AG08396 (cell line): ENCODE data around the gene ZNF142.

Experiments
- DNase-seq: peaks from one replicate; pipeline ENCODE4 v3.0.0; 2012; ENCODE audit warnings: low spot score, mixed read lengths

ZNF142 gene

GRCh38 chr2:218648088-218648786 lies 11.2 kb downstream of the ZNF142 start:
- DNase-seq = peak; percentile 66

GRCh38 chr2:218645126-218645525 lies 14.3 kb downstream of the ZNF142 start:
- peak; percentile 27 for DNase-seq

DNA sequence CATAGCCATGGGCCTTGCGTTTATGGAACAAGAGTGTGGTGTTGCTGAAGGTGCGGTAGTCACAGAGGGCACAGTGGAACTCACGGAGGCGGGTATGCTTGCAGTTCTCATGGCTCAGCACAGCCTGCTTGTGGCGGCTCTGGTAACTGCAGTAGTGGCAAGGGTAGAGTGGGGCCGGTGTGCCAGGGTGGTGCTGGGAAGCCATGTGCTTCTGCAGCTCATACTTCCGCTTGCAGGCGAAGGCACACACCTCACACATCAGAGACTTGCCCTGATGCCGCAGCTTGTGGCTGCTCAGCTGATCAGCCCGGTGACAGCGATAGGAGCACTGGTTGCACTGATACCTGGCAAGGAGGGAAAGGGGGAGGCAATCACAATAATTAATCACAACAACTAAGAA lies 14.7 kb downstream of the ZNF142 start:
- no peak for DNase-seq

DNA sequence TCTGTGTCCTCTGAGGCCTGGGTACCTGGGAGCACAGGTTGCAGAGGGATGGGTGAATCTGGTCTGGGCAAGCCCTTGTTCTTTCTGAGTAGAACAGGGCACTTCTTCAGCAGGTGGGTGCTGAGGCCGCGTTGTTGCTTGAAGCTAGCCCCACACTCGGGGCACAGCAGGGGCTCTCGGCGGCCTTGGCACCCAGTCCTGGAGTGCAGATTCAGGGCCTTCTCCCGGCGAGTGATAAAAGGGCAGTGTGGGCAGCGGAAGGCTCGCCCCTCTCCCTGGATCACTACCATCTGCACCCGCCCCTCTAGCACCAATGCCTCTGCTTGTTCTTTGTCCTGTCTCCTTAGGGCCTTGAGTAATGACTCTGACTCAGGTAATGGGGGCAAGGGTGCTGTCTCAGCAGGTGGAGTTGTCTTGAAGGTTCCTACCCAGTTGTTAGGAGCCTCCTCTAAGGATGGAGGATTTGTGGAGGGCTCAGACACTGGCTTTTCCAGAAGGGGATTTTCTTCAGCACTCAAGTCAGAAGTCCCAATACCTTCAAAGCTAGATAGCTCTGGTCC lies 15.6 kb downstream of the ZNF142 start:
- no peak for DNase-seq

DNA sequence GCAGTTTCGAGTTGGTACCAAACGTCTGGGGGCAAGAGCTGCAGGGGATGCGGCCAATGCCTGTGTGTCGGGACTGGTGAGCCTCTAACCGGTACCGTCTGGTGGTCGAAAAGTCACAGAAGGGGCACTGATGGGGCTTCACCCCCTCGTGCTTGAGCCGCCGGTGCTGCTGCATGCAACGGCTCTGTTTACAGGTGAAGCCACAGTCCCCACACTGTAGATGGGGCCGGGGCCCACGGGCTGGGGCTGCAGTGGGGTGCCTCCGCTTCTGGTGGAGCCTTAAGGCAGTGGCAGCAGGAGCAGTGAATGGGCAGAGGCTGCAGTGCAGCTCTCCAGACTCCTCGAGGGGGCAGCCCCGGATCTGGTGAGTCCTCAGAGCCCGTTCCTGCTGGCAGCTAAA lies 16.6 kb downstream of the ZNF142 start:
- no peak for DNase-seq

- DNase-seq = no peak
Measured at GRCh38 chr2:218642121-218642656, 17.2 kb downstream of the ZNF142 start.

GRCh38 chr2:218638372-218638771 lies 21.1 kb downstream of the ZNF142 start:
- DNase-seq = no peak

DNA sequence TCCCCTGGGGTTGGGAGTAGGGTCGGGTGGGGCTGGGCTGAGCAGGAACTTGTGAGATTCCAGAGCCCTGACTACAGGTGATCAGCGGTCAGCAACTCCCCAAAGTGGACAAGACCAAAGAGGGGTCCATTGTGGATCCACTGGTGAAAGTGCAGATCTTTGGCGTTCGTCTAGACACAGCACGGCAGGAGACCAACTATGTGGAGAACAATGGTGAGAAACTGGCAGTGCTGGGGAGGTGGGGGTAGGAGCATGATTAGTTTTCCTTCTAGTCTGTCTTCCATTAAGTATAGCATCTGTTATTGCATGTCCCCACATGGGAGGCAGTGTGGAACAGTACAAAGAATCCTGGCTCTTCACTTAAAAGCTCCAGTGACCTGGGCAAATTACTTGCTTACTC lies 23.7 kb downstream of the ZNF142 start:
- DNase-seq = no peak

DNA sequence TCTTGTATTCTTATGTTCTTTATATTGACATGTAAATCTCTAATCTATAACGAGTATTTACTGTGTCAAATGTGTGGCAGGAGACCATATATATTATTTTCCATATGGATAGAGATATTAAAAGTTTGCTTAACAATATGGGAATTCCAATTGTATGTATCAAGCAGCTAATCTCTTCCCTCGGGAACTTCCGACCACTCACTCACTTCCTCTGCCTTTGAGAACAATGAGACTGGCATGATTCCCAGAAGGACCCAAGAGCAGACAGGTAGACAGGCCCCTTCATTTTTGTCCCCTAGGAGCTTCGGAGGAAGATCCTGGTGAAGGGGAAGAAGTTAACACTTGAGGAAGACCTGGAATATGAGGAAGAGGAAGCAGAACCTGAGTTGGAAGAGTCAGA lies 27.6 kb downstream of the ZNF142 start:
- DNase-seq = no peak

DNA sequence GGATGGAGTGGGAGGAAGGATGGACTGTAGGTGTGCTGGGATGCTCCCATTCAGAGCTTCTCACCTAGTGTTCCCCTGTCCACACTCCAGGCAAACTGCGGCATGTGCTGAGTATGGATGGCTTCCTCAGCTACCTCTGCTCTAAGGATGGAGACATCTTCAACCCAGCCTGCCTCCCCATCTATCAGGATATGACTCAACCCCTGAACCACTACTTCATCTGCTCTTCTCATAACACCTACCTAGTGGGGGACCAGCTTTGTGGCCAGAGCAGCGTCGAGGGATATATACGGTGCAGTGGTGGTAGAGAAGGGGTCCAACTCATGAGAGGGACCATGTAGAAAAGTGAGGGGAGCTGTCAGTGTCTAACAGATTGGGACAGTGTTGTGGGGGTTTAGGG lies 31.5 kb downstream of the ZNF142 start:
- DNase-seq = no peak

GRCh38 chr2:218626369-218626768 lies 33.1 kb downstream of the ZNF142 start:
- no peak for DNase-seq

GRCh38 chr2:218623366-218623705 lies 36.1 kb downstream of the ZNF142 start:
- no peak for DNase-seq

GRCh38 chr2:218622606-218623365 lies 36.6 kb downstream of the ZNF142 start:
- no peak for DNase-seq

DNA sequence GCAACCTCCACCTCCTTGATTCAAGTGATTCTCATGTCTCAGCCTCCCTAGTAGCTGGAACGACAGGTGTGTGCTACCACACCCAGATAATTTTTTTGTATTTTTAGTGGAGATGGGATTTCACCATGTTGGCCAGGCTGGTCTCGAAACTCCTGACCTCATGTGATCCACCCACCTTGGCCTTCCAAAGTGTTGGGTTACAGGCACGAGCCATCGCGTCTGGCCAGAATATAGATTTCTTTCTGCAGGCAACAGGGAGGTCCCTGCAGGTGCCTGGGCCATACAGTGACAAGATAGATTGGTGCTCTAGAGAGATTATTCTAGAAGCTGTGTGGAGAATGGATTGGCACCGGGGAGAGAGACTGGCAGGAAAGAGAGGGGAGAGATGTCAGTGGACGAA lies 38.4 kb downstream of the ZNF142 start:
- DNase-seq = no peak

GRCh38 chr2:218618102-218618860 lies 41.1 kb downstream of the ZNF142 start:
- DNase-seq = no peak

DNA sequence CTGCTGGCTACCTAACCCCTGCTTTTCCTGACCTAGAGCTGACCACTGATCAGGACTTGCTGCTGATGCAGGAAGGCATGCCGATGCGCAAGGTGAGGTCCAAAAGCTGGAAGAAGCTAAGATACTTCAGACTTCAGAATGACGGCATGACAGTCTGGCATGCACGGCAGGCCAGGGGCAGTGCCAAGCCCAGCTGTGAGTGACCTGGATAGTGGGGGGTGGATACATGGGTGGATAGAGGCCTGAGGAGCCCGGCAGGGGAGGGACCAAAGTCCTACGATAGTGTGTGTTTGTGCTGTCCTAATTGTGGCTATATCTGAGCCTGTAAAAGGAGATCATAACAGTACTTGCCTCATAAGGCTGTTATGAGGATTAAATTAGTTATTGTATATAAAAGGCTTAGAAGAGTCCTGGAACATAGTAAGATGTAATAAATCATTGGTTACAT lies 43.5 kb downstream of the ZNF142 start:
- DNase-seq = no peak

DNA sequence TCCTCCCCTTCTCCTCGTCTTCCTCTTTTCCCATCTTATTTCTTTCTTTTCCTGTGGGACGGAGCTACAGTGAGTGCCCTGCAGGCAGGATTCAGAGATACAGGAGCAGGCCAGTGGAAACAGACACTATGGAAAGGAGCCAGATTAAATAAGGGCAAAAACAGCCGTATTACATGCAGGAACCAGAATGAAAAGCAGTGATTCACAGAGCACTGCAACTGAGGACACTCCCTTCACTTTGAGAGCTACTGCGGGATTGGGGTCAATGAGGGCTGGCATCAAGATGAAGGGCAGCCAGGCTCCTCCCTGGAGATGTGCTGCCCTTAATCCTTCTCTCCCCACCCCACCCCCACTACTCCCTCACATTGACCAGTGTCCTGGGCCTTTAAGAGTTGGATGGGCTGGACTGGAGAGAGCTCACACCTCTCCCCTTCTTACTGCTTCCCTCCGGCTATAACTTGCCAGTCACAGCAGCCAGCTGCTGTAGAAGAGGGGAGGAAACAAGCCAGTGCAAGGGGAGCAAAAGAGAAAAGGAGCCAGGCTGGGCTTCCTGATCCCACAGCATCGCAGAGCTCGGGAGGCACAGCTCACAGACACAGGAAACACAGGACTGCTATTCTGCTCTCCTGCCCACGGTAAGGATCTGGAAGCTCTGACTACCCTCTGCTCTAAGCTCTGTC lies 51.8 kb downstream of the ZNF142 start, which contains the start of gene PLCD4:
Gene PLCD4 (plus strand): TSS at position 464 of the 680 bp plus-strand sequence. CDS start 7,841 bp downstream, outside the sequence.
- peak; percentile 55 for DNase-seq

DNA sequence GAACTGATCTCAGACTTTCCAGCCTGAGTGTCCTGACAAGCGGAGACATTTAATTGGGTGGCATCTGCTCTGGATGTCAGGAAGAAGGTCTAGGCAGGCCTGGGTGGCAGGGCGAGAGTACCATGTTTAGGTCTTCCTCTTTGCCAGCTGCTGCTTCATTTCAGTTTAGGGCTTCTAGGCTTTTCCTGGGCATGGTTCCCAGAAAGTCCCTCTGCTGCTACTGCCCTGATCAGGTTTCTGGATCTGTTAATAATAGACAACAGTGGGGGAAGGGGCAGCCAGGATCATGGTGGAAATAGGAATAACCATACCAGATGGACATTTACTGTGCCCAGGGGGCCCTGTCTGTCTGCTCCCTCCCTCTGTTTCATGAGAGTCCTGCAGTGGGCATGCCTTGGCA lies 54.0 kb downstream of the ZNF142 start:
- peak; percentile 27 for DNase-seq
